Activated T-cell treated with anti-CD3 and anti-CD28 coated beads, Interleukin-2, amount 50 U/mL, for 72 hours (primary cell): Measurements from ENCODE around the gene TM9SF1. TPM values are rescaled to one million over a fixed set of nuclear protein-coding genes. Genes with fewer than 3 reads are reported as not detected.
A peak's percentile ranks its signal among the peaks of the same experiment; 100 is the strongest.

Source experiments
- ATAC-seq, 2 donors: fragments of 150-1000 bp; cut with Tn5 transposase; replicated peaks in 1 of 2; 2 replicates each; pipeline ENCODE4 v1.10.0; 2021; ENCODE audit warnings: moderate library complexity in 2 of 2, mild to moderate bottlenecking in 1 of 2
- DNase-seq, 2 donors: peaks; one replicate each; pipeline ENCODE4 v3.0.0; 2021 to 2022; ENCODE audit warnings: mixed read lengths in 1 of 2
- H3K27ac Mint-ChIP-seq: one replicate; pipeline ENCODE4 v1.8.0; 2022; ENCODE audit warnings: mild to moderate bottlenecking, moderate library complexity, mixed read lengths
- H3K27me3 Mint-ChIP-seq: one replicate; pipeline ENCODE4 v1.8.0; 2022; ENCODE audit warnings: low read depth, mixed read lengths
- H3K36me3 Mint-ChIP-seq, 2 donors: one replicate each; pipeline ENCODE4 v1.8.0; 2022; ENCODE audit warnings: mixed read lengths in 2 of 2, mild to moderate bottlenecking in 1 of 2; ENCODE audit not compliant: insufficient read depth in 2 of 2
- H3K4me1 Mint-ChIP-seq: one replicate; pipeline ENCODE4 v1.8.0; 2022; ENCODE audit warnings: low read depth, mixed read lengths
- H3K4me3 Mint-ChIP-seq, 2 donors: one replicate each; pipeline ENCODE4 v1.8.0; 2022; ENCODE audit warnings: mild to moderate bottlenecking in 2 of 2, mixed read lengths in 2 of 2, moderate library complexity in 2 of 2
- H3K9me3 Mint-ChIP-seq, 2 donors: one replicate each; pipeline ENCODE4 v1.8.0; 2022; ENCODE audit warnings: mixed read lengths in 2 of 2
- total RNA-seq, 2 donors: library from RNA; stranded (reverse); gene quantifications; one replicate each; pipeline ENCODE4 v1.2.3, GENCODE V29; 2022

The TM9SF1 gene
- total RNA-seq = 10 to 100 TPM; 27.4 to 32.5 TPM

- peak within 1 kb of the TSS; percentile 95 to 97 for H3K4me3 Mint-ChIP-seq
- H3K27ac Mint-ChIP-seq = peak within 1 kb of the TSS; percentile 92
- peaks cover 9 to 31% of the 10 kb centered on the region in 2 donors for H3K36me3 Mint-ChIP-seq
- no peaks in the 10 kb centered on the region for H3K9me3 Mint-ChIP-seq
- peak; percentile 92 to 94 for ATAC-seq
- H3K27me3 Mint-ChIP-seq = no peaks in the 10 kb centered on the region
- peaks cover 61% of the 10 kb centered on the region for H3K4me1 Mint-ChIP-seq
- peak; percentile 91 to 92 for DNase-seq
These were observed at the start of gene TM9SF1 for GRCh38 chr14:24195186-24196070. TM9SF1 (minus strand) TSS chr14:24195441; CDS start chr14:24195019, 422 bp downstream.

- peak overlapping the region; percentile 96 for H3K27ac Mint-ChIP-seq
- H3K36me3 Mint-ChIP-seq = peaks cover 3 to 5% of the 10 kb centered on the region in 2 donors
- H3K4me1 Mint-ChIP-seq = peaks cover 56% of the 10 kb centered on the region
- no peaks in the 10 kb centered on the region for H3K27me3 Mint-ChIP-seq
- DNase-seq (no peak), ATAC-seq (no peak)
- H3K4me3 Mint-ChIP-seq = peak overlapping the region; percentile 93 to 95
- H3K9me3 Mint-ChIP-seq = no peaks in the 10 kb centered on the region
These were observed 48.1 kb upstream of the TM9SF1 start for GRCh38 chr14:24243336-24243836.

GRCh38 chr14:24241829-24242443 lies 46.7 kb upstream of the TM9SF1 start:
- H3K27me3 Mint-ChIP-seq = no peaks in the 10 kb centered on the region
- peaks cover 11 to 16% of the 10 kb centered on the region in 2 donors for H3K36me3 Mint-ChIP-seq
- DNase-seq (peak; percentile 95 to 97), ATAC-seq (peak; percentile 82 to 85)
- peak overlapping the region; percentile 93 to 95 for H3K4me3 Mint-ChIP-seq
- H3K27ac Mint-ChIP-seq = peak overlapping the region; percentile 96
- peaks cover 56% of the 10 kb centered on the region for H3K4me1 Mint-ChIP-seq
- H3K9me3 Mint-ChIP-seq = no peaks in the 10 kb centered on the region

- ATAC-seq = no peak
- H3K4me3 Mint-ChIP-seq = peak overlapping the region; percentile 93 to 95
- peaks cover 15 to 16% of the 10 kb centered on the region in 2 donors for H3K36me3 Mint-ChIP-seq
- H3K27ac Mint-ChIP-seq = peak overlapping the region; percentile 71
- no peaks in the 10 kb centered on the region for H3K27me3 Mint-ChIP-seq
- no peaks in the 10 kb centered on the region for H3K9me3 Mint-ChIP-seq
- H3K4me1 Mint-ChIP-seq = peaks cover 68% of the 10 kb centered on the region
- DNase-seq = no peak
These were observed 45.1 kb upstream of the TM9SF1 start for GRCh38 chr14:24240110-24240918.

GRCh38 chr14:24238527-24239037 lies 43.3 kb upstream of the TM9SF1 start:
- H3K9me3 Mint-ChIP-seq = no peaks in the 10 kb centered on the region
- no peak overlapping the region for H3K4me3 Mint-ChIP-seq
- no peaks in the 10 kb centered on the region for H3K27me3 Mint-ChIP-seq
- DNase-seq (no peak), ATAC-seq (no peak)
- H3K27ac Mint-ChIP-seq = peak overlapping the region; percentile 36
- H3K36me3 Mint-ChIP-seq = peaks cover 15 to 16% of the 10 kb centered on the region in 2 donors
- peaks cover 79% of the 10 kb centered on the region for H3K4me1 Mint-ChIP-seq

- Mint-ChIP-seq H3K36me3 (peaks cover 15 to 16% of the 10 kb centered on the region in 2 donors), H3K9me3 (no peaks in the 10 kb centered on the region), H3K4me1 (peaks cover 79% of the 10 kb centered on the region), H3K27me3 (no peaks in the 10 kb centered on the region), H3K4me3 (no peak overlapping the region), H3K27ac (peak overlapping the region; percentile 16)
- ATAC-seq (no peak), DNase-seq (no peak)
These were observed 42.9 kb upstream of the TM9SF1 start for GRCh38 chr14:24238123-24238522.

- ATAC-seq (no peak), DNase-seq (no peak)
- Mint-ChIP-seq H3K9me3 (no peaks in the 10 kb centered on the region), H3K4me1 (peaks cover 75% of the 10 kb centered on the region), H3K36me3 (peaks cover 15 to 16% of the 10 kb centered on the region in 2 donors), H3K27ac (peak overlapping the region; percentile 16), H3K4me3 (no peak overlapping the region), H3K27me3 (no peaks in the 10 kb centered on the region)
These were observed 42.3 kb upstream of the TM9SF1 start for GRCh38 chr14:24237463-24237955.

- no peak overlapping the region for H3K27ac Mint-ChIP-seq
- H3K36me3 Mint-ChIP-seq = peaks cover 15 to 17% of the 10 kb centered on the region in 2 donors
- H3K27me3 Mint-ChIP-seq = no peaks in the 10 kb centered on the region
- no peaks in the 10 kb centered on the region for H3K9me3 Mint-ChIP-seq
- ATAC-seq (no peak), DNase-seq (no peak)
- no peak overlapping the region for H3K4me3 Mint-ChIP-seq
- H3K4me1 Mint-ChIP-seq = peaks cover 75% of the 10 kb centered on the region
These were observed 41.6 kb upstream of the TM9SF1 start for GRCh38 chr14:24236689-24237462.

GRCh38 chr14:24235804-24236688 lies 40.8 kb upstream of the TM9SF1 start:
- DNase-seq (no peak), ATAC-seq (no peak)
- H3K4me3 Mint-ChIP-seq = no peak overlapping the region
- H3K27ac Mint-ChIP-seq = peak overlapping the region; percentile 78
- H3K36me3 Mint-ChIP-seq = peaks cover 16 to 17% of the 10 kb centered on the region in 2 donors
- H3K9me3 Mint-ChIP-seq = no peaks in the 10 kb centered on the region
- peaks cover 81% of the 10 kb centered on the region for H3K4me1 Mint-ChIP-seq
- no peaks in the 10 kb centered on the region for H3K27me3 Mint-ChIP-seq

- Mint-ChIP-seq H3K27ac (peak overlapping the region; percentile 78), H3K36me3 (peaks cover 13 to 14% of the 10 kb centered on the region in 2 donors), H3K27me3 (no peaks in the 10 kb centered on the region), H3K4me1 (peaks cover 70% of the 10 kb centered on the region), H3K9me3 (no peaks in the 10 kb centered on the region), H3K4me3 (peak overlapping the region; percentile 53 to 71)
- no peak for DNase-seq
- no peak for ATAC-seq
These were observed 39.1 kb upstream of the TM9SF1 start for GRCh38 chr14:24234095-24235005.
